Neutrophil (primary cell): ENCODE data around the gene POP7.
"Not testable (repeated sequence)": the region's sequence is repeated elsewhere in the genome, so short reads cannot be mapped to it uniquely, and the experiment has no call there.

ENCODE experiments used
- H3K27ac ChIP-seq: fragments of 200-600 bp; sonication (generic); 2 replicates; pipeline ENCODE4 v1.5.1; 2016; ENCODE audit warnings: mild to moderate bottlenecking, moderate library complexity
- H3K27me3 ChIP-seq: fragments of 200-600 bp; sonication (generic); 2 replicates; pipeline ENCODE4 v1.6.0; 2016; ENCODE audit warnings: mild to moderate bottlenecking
- H3K36me3 ChIP-seq: fragments of 200-600 bp; sonication (generic); 2 replicates; pipeline ENCODE4 v1.5.1; 2017
- H3K4me1 ChIP-seq, 2 experiments: fragments of 200-600 bp in 1 of 2; sonication (generic) in 1 of 2; 1 replicate in 1 of 2; 2 replicates in 1 of 2; pipeline versions ENCODE4 v1.5.1 to v1.6.1; 2013 to 2016; ENCODE audit warnings: low read depth in 1 of 2, low read length in 1 of 2, mild to moderate bottlenecking in 1 of 2, moderate library complexity in 1 of 2; ENCODE audit not compliant: control insufficient read depth in 1 of 2, insufficient read depth in 1 of 2
- H3K4me3 ChIP-seq, 2 experiments: fragments of 200-600 bp in 1 of 2; sonication (generic) in 1 of 2; 1 replicate in 1 of 2; 2 replicates in 1 of 2; pipeline ENCODE4 v1.5.1; 2013 to 2016; ENCODE audit warnings: low read depth in 1 of 2, low read length in 1 of 2, mild to moderate bottlenecking in 1 of 2, moderate library complexity in 1 of 2
- H3K9me3 ChIP-seq: fragments of 200-600 bp; sonication (generic); 2 replicates; pipeline ENCODE4 v1.5.1; 2016
- CTCF ChIP-seq: fragments of 200-600 bp; sonication (generic); IDR thresholded peaks from 2 replicates; pipeline ENCODE4 v1.5.1; 2016; ENCODE audit warnings: antibody characterized with exemption

The POP7 gene

GRCh38 chr7:100693312-100694097 is 12.4 kb upstream of the POP7 start:
- H3K36me3 ChIP-seq: peaks cover 8% of the 10 kb centered on the region
- H3K9me3 ChIP-seq: no peaks in the 10 kb centered on the region
- H3K4me3 ChIP-seq: peak overlapping the region; percentile 71 to 76
- H3K27me3 ChIP-seq: peaks cover 35% of the 10 kb centered on the region
- H3K27ac ChIP-seq: peak overlapping the region; percentile 65
- peaks cover 25 to 28% of the 10 kb centered on the region in 2 experiments for H3K4me1 ChIP-seq
- TF ChIP-seq CTCF: no peak

GRCh38 chr7:100694098-100694745 is 11.7 kb upstream of the POP7 start, which contains the start of gene GIGYF1:
Gene GIGYF1 (minus strand): TSS chr7:100694250. CDS start chr7:100688238, 6,012 bp downstream.
- Histone ChIP-seq H3K36me3 (peaks cover 2% of the 10 kb centered on the region), H3K4me1 (peaks cover 25 to 28% of the 10 kb centered on the region in 2 experiments), H3K4me3 (peak within 1 kb of the TSS; percentile 71 to 76), H3K27me3 (peaks cover 42% of the 10 kb centered on the region), H3K27ac (peak within 1 kb of the TSS; percentile 65), H3K9me3 (no peaks in the 10 kb centered on the region)
- TF ChIP-seq CTCF: no peak

- TF ChIP-seq CTCF: no peak
- Histone ChIP-seq H3K4me1 (peaks cover 22 to 33% of the 10 kb centered on the region in 2 experiments), H3K4me3 (no peak overlapping the region), H3K36me3 (no peaks in the 10 kb centered on the region), H3K27ac (no peak overlapping the region), H3K27me3 (peaks cover 48% of the 10 kb centered on the region), H3K9me3 (no peaks in the 10 kb centered on the region)
These were observed 9.8 kb upstream of the POP7 start for GRCh38 chr7:100696123-100696521.

- H3K27me3 ChIP-seq: peaks cover 48% of the 10 kb centered on the region
- no peak for TF ChIP-seq CTCF
- H3K9me3 ChIP-seq: no peaks in the 10 kb centered on the region
- no peaks in the 10 kb centered on the region for H3K36me3 ChIP-seq
- H3K27ac ChIP-seq: no peak overlapping the region
- H3K4me3 ChIP-seq: no peak overlapping the region
- H3K4me1 ChIP-seq: peaks cover 0 to 9% of the 10 kb centered on the region in 2 experiments
These were observed 6.9 kb upstream of the POP7 start for GRCh38 chr7:100699018-100699417.

DNA sequence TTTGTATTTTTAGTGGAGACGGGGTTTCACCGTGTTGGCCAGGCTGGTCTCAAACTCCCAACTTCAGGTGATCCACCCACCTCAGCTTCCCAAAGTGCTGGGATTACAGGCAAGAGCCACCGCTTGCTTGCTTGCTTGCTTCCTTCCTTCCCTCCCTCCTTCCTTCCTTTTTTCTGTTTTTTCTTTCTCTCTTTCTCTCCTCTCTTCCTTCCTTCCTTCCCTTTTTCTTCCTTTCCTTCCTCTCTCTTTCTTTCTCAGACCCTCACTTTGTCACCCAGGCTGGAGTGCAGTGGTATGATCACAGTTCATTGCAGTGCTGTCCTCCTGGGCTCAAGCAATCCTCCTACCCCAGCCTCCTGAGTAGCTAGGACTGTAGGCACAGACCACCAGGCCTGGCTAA is 4.8 kb upstream of the POP7 start:
- Histone ChIP-seq H3K27me3 (peaks cover 31% of the 10 kb centered on the region), H3K4me1 (peaks cover 7 to 14% of the 10 kb centered on the region in 2 experiments)
- not testable (repeated sequence) for H3K4me3 ChIP-seq, H3K9me3 ChIP-seq, H3K36me3 ChIP-seq, H3K27ac ChIP-seq

DNA sequence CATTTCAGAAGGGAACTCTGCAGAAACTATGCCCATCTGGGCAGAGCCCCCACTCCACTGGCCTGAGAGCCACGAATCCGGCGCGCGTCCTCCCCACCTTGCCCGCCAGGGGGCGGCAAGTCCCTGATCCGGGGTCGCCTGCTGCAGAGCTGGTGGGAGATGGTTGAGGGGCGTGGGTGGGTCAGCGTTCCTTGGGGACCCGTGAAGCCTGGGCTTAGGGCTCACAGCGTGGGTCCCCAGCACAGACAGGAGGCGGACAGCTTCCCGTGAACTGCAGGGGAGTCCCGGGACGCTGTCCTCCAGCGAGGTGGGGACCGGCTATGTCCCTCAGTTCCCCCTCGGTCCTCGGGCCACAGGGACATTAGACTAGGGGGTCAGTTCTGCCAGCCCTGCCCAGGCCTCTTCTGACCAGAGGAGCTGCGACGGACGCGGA is 585 bp upstream of the POP7 start:
- peak; percentile 86 for TF ChIP-seq CTCF

More for the DNA sequence above, 585 bp upstream of the POP7 start:
- peaks cover 14 to 24% of the 10 kb centered on the region in 2 experiments for H3K4me1 ChIP-seq
- no peaks in the 10 kb centered on the region for H3K9me3 ChIP-seq
- no peaks in the 10 kb centered on the region for H3K36me3 ChIP-seq
- peak overlapping the region; percentile 79 to 98 for H3K4me3 ChIP-seq
- no peaks in the 10 kb centered on the region for H3K27me3 ChIP-seq
- H3K27ac ChIP-seq: peak overlapping the region; percentile 85
